Cardiac muscle cell (in vitro differentiated cells and primary cell): ENCODE measurements around the gene YWHAB. TPM values are rescaled to one million over a fixed set of nuclear protein-coding genes. Genes with fewer than 3 reads are reported as not detected.

Experiments
- DNase-seq, 2 donors: peaks; one replicate each; pipeline versions ENCODE4 v3.0.0 to v3.0.0-alpha.2; 2010 to 2017; ENCODE audit warnings: low read depth in 1 of 2, low spot score in 1 of 2
- H3K27ac ChIP-seq: fragments of 200-600 bp; sonication (generic); 2 replicates; pipeline ENCODE4 v1.5.1; 2016
- H3K27me3 ChIP-seq: fragments of 200-600 bp; sonication (generic); 2 replicates; pipeline ENCODE4 v1.6.0; 2016; ENCODE audit warnings: control low read depth
- H3K36me3 ChIP-seq: fragments of 200-600 bp; sonication (generic); 2 replicates; pipeline ENCODE4 v1.5.1; 2016; ENCODE audit warnings: control low read depth
- H3K4me1 ChIP-seq: fragments of 200-600 bp; sonication (generic); 2 replicates; pipeline ENCODE4 v1.8.1; 2017; ENCODE audit warnings: low read depth, mild to moderate bottlenecking, mixed run types
- H3K4me3 ChIP-seq: fragments of 200-600 bp; sonication (generic); 2 replicates; pipeline ENCODE4 v1.5.1; 2016; ENCODE audit warnings: mild to moderate bottlenecking
- H3K9me3 ChIP-seq: fragments of 200-600 bp; sonication (generic); 2 replicates; pipeline ENCODE4 v1.5.1; 2017; ENCODE audit warnings: low read depth, mild to moderate bottlenecking, control low read depth
- polyA plus RNA-seq: library from polyadenylated mRNA; unstranded; fragments of >200 nt; fragmentation: Nextera tagmentation; extraction: Ambion mirVana; gene quantifications from 2 replicates; pipeline ENCODE4 v1.2.1, GENCODE V29; 2016
- total RNA-seq: library from RNA; depleted of rRNA; stranded (reverse); fragments of >200 nt; gene quantifications from 2 replicates; pipeline ENCODE4 v1.2.3, GENCODE V29; 2016
- TF ChIP-seq, protein P1 (sequence below): IDR thresholded peaks from 2 replicates; pipeline ENCODE4 v1.5.1; 2012; ENCODE audit warnings: low read depth, mild to moderate bottlenecking, low read length

Gene YWHAB
- 66.0 and 66.8 TPM in 2 replicates for total RNA-seq
- 167 and 242 TPM in 2 replicates for polyA plus RNA-seq

- Histone ChIP-seq H3K4me1 (peaks cover 9% of the 10 kb centered on the region), H3K9me3 (no peaks in the 10 kb centered on the region), H3K27ac (peak within 1 kb of the TSS; percentile 96), H3K27me3 (no peaks in the 10 kb centered on the region), H3K36me3 (no peaks in the 10 kb centered on the region), H3K4me3 (peak within 1 kb of the TSS; percentile 74)
- TF ChIP-seq, protein P1, sequence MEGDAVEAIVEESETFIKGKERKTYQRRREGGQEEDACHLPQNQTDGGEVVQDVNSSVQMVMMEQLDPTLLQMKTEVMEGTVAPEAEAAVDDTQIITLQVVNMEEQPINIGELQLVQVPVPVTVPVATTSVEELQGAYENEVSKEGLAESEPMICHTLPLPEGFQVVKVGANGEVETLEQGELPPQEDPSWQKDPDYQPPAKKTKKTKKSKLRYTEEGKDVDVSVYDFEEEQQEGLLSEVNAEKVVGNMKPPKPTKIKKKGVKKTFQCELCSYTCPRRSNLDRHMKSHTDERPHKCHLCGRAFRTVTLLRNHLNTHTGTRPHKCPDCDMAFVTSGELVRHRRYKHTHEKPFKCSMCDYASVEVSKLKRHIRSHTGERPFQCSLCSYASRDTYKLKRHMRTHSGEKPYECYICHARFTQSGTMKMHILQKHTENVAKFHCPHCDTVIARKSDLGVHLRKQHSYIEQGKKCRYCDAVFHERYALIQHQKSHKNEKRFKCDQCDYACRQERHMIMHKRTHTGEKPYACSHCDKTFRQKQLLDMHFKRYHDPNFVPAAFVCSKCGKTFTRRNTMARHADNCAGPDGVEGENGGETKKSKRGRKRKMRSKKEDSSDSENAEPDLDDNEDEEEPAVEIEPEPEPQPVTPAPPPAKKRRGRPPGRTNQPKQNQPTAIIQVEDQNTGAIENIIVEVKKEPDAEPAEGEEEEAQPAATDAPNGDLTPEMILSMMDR, result no peak
- DNase-seq, result peak; percentile 99
Measured at GRCh38 chr20:44885392-44886265, at the start of gene YWHAB. YWHAB (plus strand) TSS chr20:44885705; CDS start chr20:44901534, 15,829 bp downstream.

DNA sequence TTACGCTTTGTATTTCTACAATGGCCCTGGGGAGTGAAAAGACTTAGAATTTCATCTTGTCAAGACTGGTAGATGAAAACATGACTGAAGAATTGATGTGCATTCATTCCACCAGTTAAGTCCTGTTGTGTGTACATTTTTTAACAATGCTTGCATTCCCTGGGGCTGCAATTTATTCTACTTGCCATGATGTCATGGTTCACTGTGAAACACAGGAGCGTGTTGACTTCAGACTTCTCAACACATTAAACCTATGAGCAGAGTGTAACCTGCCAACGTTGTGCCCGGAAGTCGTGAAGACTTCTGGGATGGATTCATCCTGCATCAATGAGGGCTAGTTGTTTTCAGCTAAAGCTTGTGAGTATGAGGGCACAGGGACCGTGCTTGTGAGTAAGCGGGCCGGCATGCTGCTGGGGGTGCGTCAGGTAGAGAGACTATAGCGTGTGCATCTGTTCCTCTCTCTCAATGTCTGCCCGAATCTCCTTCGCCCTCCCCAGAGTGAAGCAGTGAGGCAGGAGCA, 48.8 kb upstream of the YWHAB start:
- H3K27me3 ChIP-seq, result no peaks in the 10 kb centered on the region
- no peak overlapping the region for H3K4me3 ChIP-seq
- no peak for DNase-seq
- TF ChIP-seq, protein P1, result no peak
- no peaks in the 10 kb centered on the region for H3K9me3 ChIP-seq
- no peaks in the 10 kb centered on the region for H3K36me3 ChIP-seq
- H3K27ac ChIP-seq, result no peak overlapping the region
- H3K4me1 ChIP-seq, result peaks cover 5% of the 10 kb centered on the region

GRCh38 chr20:44837946-44838345, 47.6 kb upstream of the YWHAB start:
- TF ChIP-seq, protein P1, result no peak
- peak in 1 of 2 donors; percentile 51 for DNase-seq
- H3K27ac ChIP-seq, result no peak overlapping the region
- H3K4me1 ChIP-seq, result peaks cover 5% of the 10 kb centered on the region
- no peak overlapping the region for H3K4me3 ChIP-seq
- no peaks in the 10 kb centered on the region for H3K27me3 ChIP-seq
- H3K9me3 ChIP-seq, result no peaks in the 10 kb centered on the region
- no peaks in the 10 kb centered on the region for H3K36me3 ChIP-seq

- Histone ChIP-seq H3K36me3 (no peaks in the 10 kb centered on the region), H3K4me3 (no peak overlapping the region), H3K4me1 (peaks cover 5% of the 10 kb centered on the region), H3K27ac (no peak overlapping the region), H3K9me3 (no peaks in the 10 kb centered on the region), H3K27me3 (no peaks in the 10 kb centered on the region)
- DNase-seq, result no peak
- TF ChIP-seq, protein P1, result no peak
Measured at GRCh38 chr20:44838521-44838920, 47.0 kb upstream of the YWHAB start.

DNA sequence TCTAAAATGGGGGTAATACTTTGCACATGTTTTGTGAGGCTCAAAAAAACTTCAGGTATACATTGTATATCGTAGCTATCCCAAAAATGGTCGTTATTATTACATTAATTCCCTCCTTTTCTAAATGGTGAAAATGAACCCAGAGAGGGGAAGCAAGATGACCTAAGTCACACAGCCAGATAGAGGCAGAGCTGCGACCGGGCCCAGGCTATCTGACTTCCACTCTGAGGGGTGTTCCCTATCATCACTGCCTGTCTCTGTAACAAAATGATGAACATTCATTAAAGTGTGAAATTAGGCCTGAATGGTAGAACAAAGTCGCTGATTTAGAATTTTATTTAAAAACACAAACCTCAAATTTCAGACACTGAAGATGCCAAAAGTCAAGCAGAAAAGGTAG, 46.0 kb upstream of the YWHAB start:
- H3K36me3 ChIP-seq, result no peaks in the 10 kb centered on the region
- H3K4me3 ChIP-seq, result no peak overlapping the region
- H3K27ac ChIP-seq, result no peak overlapping the region
- no peaks in the 10 kb centered on the region for H3K27me3 ChIP-seq
- DNase-seq, result no peak
- H3K9me3 ChIP-seq, result no peaks in the 10 kb centered on the region
- TF ChIP-seq, protein P1, result no peak
- peaks cover 5% of the 10 kb centered on the region for H3K4me1 ChIP-seq
